SHP77 (cell line): ENCODE results near the gene DNAJC4.

ENCODE experiments used
- DNase-seq, 2 experiments: peaks; one replicate each; lab custom pipeline; 2025; lab: John Stamatoyannopoulos, UW

DNAJC4 gene

DNA sequence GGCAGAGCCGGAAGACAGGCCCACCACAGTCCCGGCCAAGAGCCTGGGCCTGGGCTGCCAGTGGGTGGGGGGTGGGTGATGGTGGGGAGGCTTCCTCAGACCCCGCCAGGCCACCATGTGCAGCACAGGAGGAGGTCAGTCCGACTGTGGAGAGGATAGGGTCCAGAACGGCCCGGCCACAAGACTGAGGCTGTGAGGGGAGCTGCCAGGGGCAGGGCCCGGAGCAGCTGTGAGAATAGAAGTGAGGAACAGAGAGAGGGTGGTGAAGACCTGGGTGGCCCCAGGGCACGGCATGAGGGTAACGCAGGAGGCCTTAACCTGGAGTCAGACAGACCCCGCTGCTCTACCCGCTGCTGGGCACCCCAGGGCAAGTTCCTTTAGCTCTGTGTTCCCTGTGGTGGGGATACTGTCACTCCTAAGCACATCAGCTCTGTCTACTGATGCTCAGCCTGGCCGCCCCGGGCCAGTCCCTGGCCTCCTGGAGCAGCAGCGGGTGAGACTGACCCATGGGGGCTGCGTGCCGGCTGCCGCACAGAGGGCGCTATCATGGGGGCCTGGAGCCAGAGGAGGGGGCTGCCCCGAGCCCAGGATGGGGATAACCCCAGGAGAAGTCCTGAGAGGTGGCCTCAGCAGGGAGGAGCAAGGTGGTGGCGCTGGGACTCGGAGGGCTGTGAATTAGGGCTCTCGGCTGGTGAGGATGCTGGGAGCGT, 22.1 kb upstream of the DNAJC4 start:
- no peak for DNase-seq

DNA sequence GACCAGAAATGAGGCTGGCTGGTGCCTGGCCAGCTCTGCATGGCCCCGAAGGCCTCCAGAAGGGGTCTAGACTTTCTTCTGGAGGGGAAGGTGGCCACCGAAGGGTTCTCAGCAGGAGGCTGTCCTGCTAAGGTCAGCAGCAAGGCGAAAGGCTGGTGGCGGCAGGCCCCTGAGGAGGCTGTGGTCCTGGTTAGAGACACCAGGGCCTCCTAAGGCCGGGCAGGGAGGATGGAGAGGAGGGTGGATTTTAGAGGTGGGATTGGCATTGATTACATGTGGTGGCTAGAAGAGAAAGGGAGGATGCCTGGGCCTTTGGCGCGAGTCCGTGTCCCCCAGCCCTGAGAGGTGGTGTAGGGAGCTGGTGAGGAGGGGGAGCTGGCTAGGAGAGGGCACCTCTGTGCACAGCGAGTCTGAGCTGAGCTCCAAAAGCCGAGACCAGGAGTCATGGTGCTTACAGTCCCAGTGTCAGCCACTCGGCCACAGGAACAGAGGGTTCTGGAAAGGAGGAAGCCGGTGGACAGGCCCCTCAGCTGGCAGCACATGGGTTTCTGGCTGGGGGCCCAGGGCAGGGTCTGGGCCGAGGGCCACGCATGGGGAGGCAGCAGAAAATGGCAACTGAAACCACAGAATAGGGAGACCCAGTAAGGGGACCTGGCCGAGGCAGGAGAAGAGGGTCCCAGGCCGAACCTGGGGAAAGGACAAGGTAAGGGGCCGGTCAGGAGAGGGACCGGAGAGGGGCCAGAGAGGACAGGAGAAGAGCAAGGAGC, 21.4 kb upstream of the DNAJC4 start:
- no peak for DNase-seq

DNA sequence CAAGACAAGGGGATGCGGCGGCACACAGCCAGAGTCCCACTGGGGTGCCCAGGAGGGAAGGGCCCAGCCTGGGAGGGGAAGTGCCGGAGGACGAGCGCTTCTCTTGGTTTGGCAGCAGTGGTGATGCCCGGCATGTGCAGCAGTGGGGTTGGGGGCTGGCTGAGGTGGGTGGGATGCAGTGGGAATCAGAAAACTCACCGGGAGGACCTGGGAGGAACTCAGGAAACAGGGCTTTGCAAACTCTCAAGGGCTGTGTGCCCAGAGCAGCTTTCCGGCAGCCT, 20.8 kb upstream of the DNAJC4 start:
- no peak for DNase-seq

DNA sequence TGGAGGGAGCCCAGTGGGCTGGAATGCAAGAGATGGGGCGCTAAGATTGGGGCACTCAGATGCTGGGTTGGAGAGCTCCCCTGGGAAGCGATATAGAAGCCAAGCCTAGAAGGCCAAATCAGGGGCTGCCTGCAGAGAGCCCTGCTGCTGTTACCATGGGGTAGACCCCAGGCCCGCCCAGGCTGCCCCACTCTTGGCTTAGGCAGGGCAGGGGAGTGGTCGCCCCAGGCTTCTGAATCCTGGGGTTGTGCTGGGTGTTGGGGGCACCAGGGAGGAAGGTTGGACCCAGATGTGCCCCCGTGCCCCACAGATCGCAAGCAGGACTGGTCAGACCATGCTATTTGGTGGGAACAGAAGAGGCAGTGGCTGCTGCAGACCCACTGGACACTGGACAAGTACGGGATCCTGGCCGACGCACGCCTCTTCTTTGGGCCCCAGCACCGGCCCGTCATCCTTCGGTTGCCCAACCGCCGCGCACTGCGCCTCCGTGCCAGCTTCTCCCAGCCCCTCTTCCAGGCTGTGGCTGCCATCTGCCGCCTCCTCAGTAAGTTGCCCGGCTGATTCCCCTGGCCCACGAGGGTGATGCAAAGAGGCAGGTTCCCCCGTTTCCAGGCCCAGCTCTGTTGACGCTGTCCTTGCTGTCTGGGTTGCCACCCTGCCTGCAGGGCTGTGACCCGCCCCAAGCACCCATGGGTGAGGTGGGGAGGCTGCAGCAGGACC, 19.9 kb upstream of the DNAJC4 start:
- DNase-seq = no peak

DNA sequence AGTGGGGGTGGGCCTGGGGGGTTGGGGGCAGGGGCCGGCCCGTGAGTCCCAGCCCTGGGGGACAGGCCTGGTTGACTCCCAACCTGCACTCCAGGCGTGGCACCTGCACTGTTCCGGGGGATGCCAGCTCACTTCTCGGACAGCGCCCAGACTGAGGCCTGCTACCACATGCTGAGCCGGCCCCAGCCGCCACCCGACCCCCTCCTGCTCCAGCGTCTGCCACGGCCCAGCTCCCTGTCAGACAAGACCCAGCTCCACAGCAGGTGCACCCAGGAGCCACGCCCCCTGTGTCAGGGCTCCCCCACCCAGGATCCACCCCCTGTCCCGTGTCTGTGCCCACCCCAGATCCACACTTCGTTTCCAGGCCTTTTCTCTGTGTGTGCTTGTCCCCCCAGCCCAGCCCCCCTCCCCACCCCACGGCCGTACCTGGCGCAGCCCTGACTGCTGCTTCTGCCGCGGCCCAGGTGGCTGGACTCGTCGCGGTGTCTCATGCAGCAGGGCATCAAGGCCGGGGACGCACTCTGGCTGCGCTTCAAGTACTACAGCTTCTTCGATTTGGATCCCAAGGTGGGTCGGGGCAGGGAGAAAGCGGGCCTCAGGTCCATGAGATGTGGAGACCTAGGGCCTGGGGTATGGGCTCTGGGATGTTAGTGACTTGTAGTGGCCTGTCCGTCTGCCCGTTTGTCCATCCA, 19.0 kb upstream of the DNAJC4 start:
- DNase-seq = no peak

DNA sequence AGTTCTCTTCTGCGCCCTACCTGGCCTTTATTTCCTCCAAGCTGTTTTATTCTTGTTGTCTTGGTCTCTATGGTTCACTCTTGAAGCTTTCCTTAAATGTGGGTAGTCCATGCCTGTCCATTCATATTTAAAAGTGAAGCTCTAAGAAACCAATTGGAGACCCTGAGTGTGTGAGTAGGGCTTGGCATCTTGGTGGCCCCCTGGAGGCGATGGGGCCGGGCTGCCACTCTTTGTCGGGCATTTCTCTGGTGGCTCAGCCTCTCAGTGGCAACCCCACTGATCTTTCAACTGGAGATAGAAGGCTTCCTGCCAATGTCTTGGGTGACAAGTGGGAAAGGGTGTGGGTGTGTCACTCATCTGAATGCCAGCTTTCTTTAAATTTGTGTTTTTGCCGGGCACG, 13.5 kb upstream of the DNAJC4 start:
- no peak for DNase-seq

DNA sequence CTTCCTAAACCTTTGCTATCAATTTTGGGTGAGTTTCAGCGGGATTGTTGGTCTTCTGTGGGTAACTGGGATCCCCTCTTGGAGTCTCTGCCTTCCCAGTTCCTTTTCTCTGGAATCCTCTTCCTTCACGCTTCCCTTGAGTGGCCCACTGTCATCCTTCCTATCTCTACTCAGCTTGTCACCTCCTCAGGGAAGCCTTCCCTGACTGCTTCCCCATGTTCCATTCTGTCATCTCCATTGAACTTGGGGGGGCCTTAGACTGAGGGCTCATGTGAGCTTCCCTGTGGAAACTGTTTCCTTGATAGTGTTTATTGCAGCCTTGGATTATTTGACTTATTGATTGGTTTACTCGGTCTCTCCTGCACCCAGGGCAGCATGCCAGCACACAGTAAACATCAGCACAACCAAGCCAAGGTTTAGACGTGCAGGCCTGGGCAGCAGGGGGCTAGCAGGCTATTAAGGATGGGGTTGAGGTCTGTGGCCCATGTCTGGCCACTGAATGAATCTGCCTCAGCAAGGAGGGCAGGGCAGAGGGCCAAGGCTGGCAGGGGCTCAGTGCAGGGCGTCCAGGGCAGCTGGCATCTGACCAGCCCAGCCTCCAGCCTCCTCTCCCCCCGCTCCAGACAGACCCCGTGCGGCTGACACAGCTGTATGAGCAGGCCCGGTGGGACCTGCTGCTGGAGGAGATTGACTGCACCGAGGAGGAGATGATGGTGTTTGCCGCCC, 11.6 kb upstream of the DNAJC4 start:
- DNase-seq = no peak

DNA sequence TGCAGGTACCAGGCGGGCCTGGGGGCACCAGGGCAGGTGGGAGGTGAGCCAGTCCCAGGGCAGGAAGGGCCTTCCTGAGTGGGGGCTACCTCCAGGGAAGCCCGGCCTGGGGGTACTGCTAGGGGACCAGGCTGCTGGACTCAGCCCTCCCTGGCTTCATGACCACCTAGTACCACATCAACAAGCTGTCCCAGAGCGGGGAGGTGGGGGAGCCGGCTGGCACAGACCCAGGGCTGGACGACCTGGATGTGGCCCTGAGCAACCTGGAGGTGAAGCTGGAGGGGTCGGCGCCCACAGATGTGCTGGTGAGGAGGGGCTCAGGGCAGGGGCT, 11.0 kb upstream of the DNAJC4 start:
- DNase-seq = no peak

DNA sequence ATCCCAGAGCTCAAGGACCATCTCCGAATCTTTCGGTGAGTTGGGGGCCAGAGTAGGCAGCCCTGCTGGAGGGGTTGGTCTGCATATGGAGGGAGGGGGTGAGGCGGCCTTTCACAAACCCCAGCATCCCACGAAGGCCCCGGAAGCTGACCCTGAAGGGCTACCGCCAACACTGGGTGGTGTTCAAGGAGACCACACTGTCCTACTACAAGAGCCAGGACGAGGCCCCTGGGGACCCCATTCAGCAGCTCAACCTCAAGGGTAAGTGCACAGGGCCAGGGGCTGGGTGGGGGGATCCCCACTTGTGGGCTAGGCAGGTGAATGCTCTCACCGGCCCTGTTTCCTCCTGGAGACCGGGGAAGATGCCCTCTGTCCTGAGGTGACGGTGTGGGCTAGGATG, 10.6 kb upstream of the DNAJC4 start:
- DNase-seq = no peak

DNA sequence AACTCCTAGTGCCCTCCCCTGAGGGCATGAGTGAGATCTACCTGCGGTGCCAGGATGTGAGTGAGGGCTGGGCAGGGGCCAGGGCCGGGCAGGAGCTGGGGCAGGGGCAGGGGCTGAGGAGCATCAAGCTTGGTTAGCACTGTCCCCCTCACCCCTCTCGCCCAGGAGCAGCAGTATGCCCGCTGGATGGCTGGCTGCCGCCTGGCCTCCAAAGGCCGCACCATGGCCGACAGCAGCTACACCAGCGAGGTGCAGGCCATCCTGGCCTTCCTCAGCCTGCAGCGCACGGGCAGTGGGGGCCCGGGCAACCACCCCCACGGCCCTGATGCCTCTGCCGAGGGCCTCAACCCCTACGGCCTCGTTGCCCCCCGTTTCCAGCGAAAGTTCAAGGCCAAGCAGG, 10.1 kb upstream of the DNAJC4 start:
- no peak for DNase-seq

DNA sequence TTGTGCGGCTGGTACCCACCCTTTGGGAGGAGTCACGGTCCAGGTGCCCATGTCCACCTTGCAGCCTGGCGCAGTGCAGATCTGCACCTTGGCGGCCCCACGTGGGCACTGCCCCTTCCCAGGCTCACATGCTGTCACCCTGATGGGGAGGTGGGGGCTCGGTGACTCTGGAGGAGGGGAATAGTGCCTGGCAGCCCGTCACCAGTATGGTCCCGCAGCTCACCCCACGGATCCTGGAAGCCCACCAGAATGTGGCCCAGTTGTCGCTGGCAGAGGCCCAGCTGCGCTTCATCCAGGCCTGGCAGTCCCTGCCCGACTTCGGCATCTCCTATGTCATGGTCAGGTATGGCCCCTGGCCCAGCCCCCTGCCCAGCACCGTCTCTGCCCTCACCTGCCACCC, 9.6 kb upstream of the DNAJC4 start:
- no peak for DNase-seq

DNA sequence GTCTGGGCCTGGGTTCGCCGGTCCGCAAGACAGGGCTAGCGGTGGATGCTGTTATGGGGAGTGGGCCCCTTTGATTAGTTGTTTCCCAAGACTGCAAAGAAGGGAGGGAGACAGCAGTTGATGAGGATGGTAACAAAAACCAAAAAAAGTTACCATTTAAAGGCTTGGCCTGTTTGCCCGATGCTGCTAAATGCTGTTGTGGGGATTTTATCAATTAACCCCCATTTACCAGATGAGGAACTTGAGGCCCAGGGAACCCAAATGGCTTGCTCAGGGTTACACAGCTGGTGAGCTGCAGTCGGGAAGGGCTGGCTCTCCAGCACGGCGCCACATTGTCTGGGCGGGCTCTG, 7.7 kb upstream of the DNAJC4 start:
- no peak for DNase-seq

DNA sequence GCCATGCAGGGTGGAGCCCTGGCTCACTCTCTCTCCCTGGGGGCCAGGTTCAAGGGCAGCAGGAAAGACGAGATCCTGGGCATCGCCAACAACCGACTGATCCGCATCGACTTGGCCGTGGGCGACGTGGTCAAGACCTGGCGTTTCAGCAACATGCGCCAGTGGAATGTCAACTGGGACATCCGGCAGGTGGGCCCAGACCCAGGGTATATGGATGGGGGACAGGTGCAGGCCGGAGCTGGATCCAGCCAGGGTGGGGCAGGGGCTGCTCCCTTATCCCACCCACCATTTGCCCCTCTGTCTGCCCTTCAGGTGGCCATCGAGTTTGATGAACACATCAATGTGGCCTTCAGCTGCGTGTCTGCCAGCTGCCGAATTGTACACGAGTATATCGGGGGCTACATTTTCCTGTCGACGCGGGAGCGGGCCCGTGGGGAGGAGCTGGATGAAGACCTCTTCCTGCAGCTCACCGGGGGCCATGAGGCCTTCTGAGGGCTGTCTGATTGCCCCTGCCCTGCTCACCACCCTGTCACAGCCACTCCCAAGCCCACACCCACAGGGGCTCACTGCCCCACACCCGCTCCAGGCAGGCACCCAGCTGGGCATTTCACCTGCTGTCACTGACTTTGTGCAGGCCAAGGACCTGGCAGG, 7.2 kb upstream of the DNAJC4 start:
- no peak for DNase-seq

DNA sequence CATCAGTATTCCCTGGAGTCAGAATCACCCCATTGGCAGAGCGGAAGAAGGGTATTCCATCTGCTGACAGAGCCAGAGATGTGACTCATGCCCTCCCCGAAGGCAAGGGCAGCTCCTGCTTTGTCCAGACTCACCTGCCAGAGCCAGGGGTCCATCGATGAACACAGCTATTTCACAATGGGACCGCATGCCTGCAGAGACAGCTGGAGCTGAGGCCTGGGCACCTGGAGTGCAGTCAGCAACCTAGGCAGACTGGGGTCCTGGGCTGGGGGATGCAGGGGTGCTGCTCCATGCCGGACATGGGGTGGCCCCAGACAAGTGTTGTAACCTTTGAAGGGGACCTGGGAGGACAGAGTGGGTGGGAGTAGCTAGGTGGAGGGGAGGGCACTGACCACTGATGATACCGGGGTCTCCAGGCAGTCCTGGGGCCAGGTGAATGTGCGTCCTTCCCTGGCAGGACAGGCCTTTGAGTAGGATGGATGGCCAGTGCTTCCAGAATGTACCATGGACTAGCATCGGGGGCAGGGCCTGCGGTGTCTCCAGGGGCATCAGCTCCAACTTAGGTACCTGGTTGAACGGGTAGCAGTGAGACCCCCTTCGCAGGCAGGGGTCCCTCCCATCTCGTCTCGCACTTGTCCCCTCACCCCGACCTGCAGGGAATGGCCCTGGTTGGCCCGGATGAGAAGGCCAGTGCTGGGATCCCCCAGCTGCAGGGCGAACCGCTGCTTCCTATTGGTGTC, 6.0 kb upstream of the DNAJC4 start:
- no peak for DNase-seq

DNA sequence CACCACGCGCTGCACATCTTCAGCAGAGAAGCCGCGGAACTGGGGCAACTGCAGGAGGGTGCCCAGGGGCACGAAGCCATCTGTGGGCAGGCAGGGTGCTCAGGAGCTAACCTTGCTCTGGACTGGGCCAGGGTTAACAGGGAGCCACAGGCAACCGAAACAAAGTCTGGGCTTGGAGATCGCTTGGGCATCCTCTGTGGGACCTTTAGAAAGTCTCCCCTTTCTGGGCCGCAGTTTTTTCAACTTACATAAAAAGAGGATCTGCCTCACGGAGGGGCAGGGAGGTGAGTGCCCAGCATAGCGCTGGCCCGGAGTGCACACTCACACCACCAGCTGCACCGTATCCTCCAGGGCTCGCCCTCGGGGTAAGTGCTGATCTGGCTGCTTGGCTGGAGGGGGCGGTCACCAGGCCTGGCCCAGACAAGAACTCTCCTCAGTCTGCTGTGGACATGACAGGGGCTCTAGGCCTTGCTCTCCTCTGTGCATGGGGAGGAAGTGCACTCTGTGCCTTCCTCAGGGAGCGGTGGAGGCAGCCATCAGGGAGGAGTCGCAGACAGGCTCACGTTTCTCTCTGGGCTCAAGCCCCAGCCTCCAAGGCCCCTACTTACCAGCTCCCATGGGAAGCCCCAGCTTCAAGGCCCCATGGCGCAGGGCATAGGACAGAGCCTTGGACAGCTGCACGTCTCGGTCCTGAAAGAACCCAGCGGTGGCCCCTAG, 5.3 kb upstream of the DNAJC4 start:
- no peak for DNase-seq

DNA sequence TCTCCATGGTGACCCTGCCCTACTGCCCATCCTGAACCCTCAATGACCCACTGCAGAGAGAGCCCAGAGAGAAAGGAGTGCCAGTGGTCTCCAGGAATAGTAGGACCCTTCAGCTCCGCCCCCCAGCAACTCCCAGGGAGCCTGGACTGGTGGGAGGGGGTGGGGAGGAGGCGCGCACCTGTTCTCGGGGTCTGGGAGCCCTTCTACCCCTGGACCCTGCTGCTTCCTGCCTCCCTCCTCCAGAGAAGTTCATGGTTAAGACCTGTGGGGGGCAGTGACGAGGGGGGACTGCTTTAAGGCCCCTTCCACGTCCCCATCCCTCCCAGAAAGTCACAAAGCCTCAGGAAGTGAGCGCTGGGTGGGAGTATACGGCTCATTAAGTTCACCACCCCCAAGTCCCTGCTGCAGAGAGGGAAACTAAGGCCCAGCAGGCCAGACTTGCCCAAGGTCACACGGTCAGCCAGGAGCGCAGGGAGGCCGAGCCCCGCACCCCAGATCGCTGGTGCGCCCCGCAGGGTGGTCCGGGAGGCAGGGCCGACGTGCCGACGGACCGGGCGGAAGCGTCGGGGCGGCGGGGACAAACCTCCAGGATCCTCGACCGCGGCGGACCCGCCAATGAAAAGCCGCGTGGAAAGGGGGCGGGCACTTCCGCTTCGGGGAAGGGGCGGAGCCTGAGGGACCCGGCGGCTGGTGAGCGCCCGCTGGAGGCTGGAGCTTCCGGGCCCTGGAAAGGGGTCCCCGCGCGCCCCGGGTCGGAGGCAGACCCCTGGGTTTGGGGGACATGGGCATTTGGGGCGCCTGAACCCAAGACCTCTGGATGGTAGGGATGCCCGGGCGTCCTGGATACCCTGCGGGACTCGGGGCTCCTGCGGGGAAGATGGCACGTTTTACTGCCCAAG, 4.5 kb upstream of the DNAJC4 start, which contains the start of the genes NUDT22 and TRPT1:
Gene NUDT22, plus strand, starts transcription at position 667 of the 899 bp plus-strand sequence. CDS start 379 bp downstream, outside the sequence.
Gene TRPT1, minus strand, starts transcription at position 579 of the 899 bp plus-strand sequence. Its CDS starts 326 bp downstream, at position 253.
- peak; percentile 79 to 87 for DNase-seq

DNA sequence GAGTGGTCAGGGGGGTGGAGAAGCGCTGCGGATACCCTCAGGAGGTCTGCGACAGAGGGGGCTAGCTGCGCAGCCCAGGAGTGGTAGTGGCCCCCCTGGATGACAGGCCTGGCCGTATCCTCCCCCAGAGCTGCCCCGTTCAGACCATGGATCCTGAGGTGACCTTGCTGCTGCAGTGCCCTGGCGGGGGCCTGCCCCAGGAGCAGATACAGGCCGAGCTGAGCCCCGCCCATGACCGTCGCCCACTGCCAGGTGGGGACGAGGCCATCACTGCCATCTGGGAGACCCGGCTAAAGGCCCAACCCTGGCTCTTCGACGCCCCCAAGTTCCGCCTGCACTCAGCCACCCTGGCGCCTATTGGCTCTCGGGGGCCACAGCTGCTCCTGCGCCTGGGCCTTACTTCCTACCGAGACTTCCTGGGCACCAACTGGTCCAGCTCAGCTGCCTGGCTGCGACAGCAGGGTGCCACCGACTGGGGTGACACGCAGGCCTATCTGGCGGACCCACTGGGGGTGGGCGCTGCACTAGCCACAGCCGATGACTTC, 3.8 kb upstream of the DNAJC4 start:
- peak; percentile 69 to 83 for DNase-seq

DNA sequence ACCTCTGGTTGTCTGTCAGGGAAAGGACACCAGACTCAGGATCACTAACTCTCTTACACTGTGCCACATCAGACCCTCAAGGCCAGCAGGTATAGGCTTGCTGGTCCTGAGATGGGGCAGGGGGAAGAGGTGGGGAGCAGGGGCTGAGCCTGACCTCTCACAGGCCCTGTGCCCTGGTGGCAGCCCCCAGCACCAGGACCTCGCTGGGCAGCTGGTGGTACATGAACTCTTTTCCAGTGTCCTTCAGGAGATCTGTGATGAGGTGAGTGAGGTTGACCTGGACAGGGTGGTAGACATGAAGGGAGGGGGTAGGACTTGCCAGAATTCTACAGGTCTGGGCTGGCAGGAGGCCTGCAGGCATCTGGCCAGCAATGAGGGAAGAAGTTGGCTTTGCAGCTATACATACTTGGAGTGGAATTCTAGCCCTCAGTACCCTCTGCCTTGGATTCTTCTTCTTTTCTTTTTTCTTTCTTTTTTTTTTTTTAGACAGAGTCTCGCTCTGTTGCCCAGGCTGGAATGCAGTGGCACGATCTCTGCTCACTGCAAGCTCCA, 2.9 kb upstream of the DNAJC4 start:
- no peak for DNase-seq
